ENCODE results near the gene CHMP1A. TPM values are rescaled to one million over a fixed set of nuclear protein-coding genes. Genes with fewer than 3 reads are reported as not detected.

Gene CHMP1A
- polyA plus RNA-seq, 1 donor (not counting 4 experiments of a cell fraction or from before 2014, with no cell fraction given), result 64.1 TPM

DNA sequence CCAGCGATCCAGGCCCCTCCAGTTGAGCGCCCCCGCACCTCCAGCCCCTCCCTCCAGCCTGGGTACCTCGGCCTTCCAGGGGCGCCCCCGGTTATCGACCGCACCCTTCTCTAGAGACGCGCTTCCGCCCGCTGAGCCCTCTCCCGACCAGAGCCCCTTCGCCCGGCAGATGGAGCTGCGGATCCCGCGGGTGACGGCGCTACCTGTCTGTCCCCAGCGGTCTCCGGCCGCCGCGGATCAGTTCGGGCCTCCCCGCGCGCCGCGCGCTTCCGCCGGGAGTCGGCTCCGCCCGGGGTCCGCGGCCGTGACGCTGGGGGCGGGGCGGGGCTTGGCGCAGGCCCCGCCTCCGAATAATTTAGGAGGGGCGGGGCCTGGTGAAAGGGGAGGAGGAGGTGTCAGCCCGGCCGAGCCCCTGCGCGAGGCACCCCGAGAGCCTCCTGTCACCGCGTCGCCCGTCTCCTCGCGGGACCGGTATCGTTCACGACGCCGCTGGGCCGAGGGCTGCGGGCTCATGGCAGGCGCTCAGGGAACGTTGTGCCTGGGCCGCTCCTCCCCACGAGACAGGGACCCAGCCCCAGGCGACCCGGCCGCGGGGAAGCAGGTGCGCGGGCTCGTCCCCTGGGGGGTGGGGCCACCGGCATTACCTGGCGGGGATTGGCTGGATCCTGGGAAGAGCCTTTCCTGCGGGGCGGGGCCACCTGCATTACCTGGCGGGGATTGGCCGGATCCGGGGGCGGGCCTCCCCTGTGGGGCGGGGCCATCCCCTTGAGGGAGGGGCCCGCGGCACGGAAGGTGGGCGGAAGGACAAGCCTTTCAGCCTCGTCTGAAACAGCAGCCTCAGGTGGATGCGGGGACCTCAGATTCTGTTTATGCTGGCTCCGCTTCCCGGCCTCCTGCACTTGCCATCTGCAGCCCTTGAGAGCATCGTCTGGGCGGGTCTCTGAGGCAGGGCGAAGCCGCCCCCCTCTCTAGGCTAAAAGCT, 44.2 kb upstream of the CHMP1A start, which contains the start of gene SPATA2L:
Gene SPATA2L (minus strand): TSS at position 281 of the 982 bp plus-strand sequence. CDS start 473 bp downstream, outside the sequence.
- FAIRE-seq (peak; percentile 58), DNase-seq (ENCODE audit: low read depth, low spot score) (no peak)
- H3K4me2 ChIP-seq (ENCODE audit: control insufficient read depth, extremely low read depth, insufficient read depth, low read depth, low read length), result peak within 1 kb of the TSS; percentile 88
- peak within 1 kb of the TSS; percentile 14 for H3K27ac ChIP-seq (ENCODE audit: control insufficient read depth, insufficient read depth, low read length)
- H3K27me3 ChIP-seq (ENCODE audit: control insufficient read depth, extremely low read depth, insufficient read depth, low read length), result no peaks in the 10 kb centered on the region
- no peaks in the 10 kb centered on the region for H3K79me2 ChIP-seq (ENCODE audit: control insufficient read depth, insufficient read depth, low read length)
- no peaks in the 10 kb centered on the region for H4K20me1 ChIP-seq (ENCODE audit: control insufficient read depth, extremely low read depth, insufficient read depth, low read length)
- H3K9me3 ChIP-seq (ENCODE audit: control insufficient read depth, low read depth, low read length), result no peaks in the 10 kb centered on the region
- H3K4me3 ChIP-seq (ENCODE audit: control insufficient read depth in 2 of 3, extremely low read depth in 1 of 3, insufficient read depth in 2 of 3, low read depth in 1 of 3, low read length in 3 of 3), result peak within 1 kb of the TSS; percentile 63 to 82 (median 74)
- H3K9me1 ChIP-seq (ENCODE audit: control insufficient read depth, extremely low read depth, insufficient read depth, low read length), result no peaks in the 10 kb centered on the region
- no peak for TF ChIP-seq EZH2 (IDR thresholded peaks at IDR 0.05; ENCODE audit: low read length)
- TF ChIP-seq, protein P1, sequence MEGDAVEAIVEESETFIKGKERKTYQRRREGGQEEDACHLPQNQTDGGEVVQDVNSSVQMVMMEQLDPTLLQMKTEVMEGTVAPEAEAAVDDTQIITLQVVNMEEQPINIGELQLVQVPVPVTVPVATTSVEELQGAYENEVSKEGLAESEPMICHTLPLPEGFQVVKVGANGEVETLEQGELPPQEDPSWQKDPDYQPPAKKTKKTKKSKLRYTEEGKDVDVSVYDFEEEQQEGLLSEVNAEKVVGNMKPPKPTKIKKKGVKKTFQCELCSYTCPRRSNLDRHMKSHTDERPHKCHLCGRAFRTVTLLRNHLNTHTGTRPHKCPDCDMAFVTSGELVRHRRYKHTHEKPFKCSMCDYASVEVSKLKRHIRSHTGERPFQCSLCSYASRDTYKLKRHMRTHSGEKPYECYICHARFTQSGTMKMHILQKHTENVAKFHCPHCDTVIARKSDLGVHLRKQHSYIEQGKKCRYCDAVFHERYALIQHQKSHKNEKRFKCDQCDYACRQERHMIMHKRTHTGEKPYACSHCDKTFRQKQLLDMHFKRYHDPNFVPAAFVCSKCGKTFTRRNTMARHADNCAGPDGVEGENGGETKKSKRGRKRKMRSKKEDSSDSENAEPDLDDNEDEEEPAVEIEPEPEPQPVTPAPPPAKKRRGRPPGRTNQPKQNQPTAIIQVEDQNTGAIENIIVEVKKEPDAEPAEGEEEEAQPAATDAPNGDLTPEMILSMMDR (optimal IDR thresholded peaks at IDR 0.05 in 1 of 3, IDR thresholded peaks at IDR 0.05 in 1 of 3, conservative IDR thresholded peaks at IDR 0.05 in 1 of 3; ENCODE audit: extremely low read depth in 1 of 3, insufficient read depth in 2 of 3, low read length in 3 of 3), result peak in 2 of 3 experiments; percentile 41 to 42
- peaks cover 19% of the 10 kb centered on the region for H3K4me1 ChIP-seq (ENCODE audit: control insufficient read depth, extremely low read depth, insufficient read depth, low read length)
- peak within 1 kb of the TSS; percentile 63 for H3K9ac ChIP-seq (ENCODE audit: control insufficient read depth, extremely low read depth, insufficient read depth, low read length)
- dilution Hi-C loops (cut with MboI; ENCODE audit: extremely low pct_ligation_motif_present, low sequenced_read_pairs), result no loop called here
- H3K36me3 ChIP-seq (ENCODE audit: control insufficient read depth in 2 of 2, extremely low read depth in 1 of 2, insufficient read depth in 2 of 2, low read length in 2 of 2), result peaks cover 0 to 2% of the 10 kb centered on the region in 2 experiments
- H2AFZ ChIP-seq (ENCODE audit: control insufficient read depth, low read length), result peak within 1 kb of the TSS; percentile 93

DNA sequence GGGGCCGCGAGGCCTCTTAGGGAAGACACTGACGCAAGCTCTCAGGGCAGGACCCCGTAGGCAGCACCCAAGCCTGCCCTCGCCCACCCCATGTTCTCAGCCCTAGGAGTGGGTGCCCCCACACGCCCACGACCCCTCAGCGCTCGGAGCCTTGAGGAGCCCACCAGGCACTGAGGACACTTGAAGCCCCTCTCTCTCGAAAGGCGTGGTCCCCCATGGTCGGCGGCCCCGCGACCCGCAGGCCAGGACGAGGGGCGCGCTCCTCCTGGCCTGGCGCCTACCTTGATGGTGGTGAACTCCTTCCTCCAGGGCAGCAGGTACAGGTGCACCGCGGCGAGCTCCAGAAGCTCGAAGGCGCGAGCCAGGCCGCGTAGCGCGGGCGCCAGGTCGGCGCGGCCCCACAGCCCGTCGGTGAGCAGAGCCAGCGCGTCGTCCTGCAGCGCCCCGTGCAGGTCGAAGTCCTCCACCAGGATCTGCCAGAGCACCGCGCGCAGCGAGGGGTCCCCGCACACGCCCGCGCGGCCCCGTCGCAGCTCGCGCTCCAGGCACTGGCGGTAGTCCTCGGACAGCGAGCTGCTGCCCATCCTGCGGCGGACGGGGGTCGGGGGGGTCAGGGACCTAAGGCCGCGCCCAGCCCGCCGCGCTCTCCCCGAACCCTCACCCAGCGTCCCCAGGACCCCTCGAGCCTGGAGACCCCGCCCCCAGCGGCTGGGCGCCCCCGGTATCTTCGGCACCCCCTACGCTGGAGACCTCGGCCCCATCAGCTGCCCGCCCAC, 43.3 kb upstream of the CHMP1A start:
- no peaks in the 10 kb centered on the region for H4K20me1 ChIP-seq (ENCODE audit: control insufficient read depth, extremely low read depth, insufficient read depth, low read length)
- H3K4me3 ChIP-seq (ENCODE audit: control insufficient read depth in 2 of 3, extremely low read depth in 1 of 3, insufficient read depth in 2 of 3, low read depth in 1 of 3, low read length in 3 of 3), result peak overlapping the region; percentile 63 to 82 (median 74)
- no peaks in the 10 kb centered on the region for H3K9me1 ChIP-seq (ENCODE audit: control insufficient read depth, extremely low read depth, insufficient read depth, low read length)
- FAIRE-seq (no peak), DNase-seq (ENCODE audit: low read depth, low spot score) (no peak)
- H3K36me3 ChIP-seq (ENCODE audit: control insufficient read depth in 2 of 2, extremely low read depth in 1 of 2, insufficient read depth in 2 of 2, low read length in 2 of 2), result peaks cover 2 to 3% of the 10 kb centered on the region in 2 experiments
- H3K27me3 ChIP-seq (ENCODE audit: control insufficient read depth, extremely low read depth, insufficient read depth, low read length), result no peaks in the 10 kb centered on the region
- dilution Hi-C loops (cut with MboI; ENCODE audit: extremely low pct_ligation_motif_present, low sequenced_read_pairs), result no loop called here
- peaks cover 12% of the 10 kb centered on the region for H3K4me1 ChIP-seq (ENCODE audit: control insufficient read depth, extremely low read depth, insufficient read depth, low read length)
- H3K79me2 ChIP-seq (ENCODE audit: control insufficient read depth, insufficient read depth, low read length), result no peaks in the 10 kb centered on the region
- peak overlapping the region; percentile 87 for H3K4me2 ChIP-seq (ENCODE audit: control insufficient read depth, extremely low read depth, insufficient read depth, low read depth, low read length)
- H3K9ac ChIP-seq (ENCODE audit: control insufficient read depth, extremely low read depth, insufficient read depth, low read length), result peak overlapping the region; percentile 63
- peak overlapping the region; percentile 26 for H2AFZ ChIP-seq (ENCODE audit: control insufficient read depth, low read length)
- no peak for TF ChIP-seq EZH2 (IDR thresholded peaks at IDR 0.05; ENCODE audit: low read length)
- TF ChIP-seq, protein P1 (optimal IDR thresholded peaks at IDR 0.05 in 1 of 3, IDR thresholded peaks at IDR 0.05 in 1 of 3, conservative IDR thresholded peaks at IDR 0.05 in 1 of 3; ENCODE audit: extremely low read depth in 1 of 3, insufficient read depth in 2 of 3, low read length in 3 of 3), result peak; percentile 27 to 57 (median 45)
- peak overlapping the region; percentile 14 for H3K27ac ChIP-seq (ENCODE audit: control insufficient read depth, insufficient read depth, low read length)
- no peaks in the 10 kb centered on the region for H3K9me3 ChIP-seq (ENCODE audit: control insufficient read depth, low read depth, low read length)
